ENCODE measurements around the gene GNMT. TPM values are rescaled to one million over a fixed set of nuclear protein-coding genes. Genes with fewer than 3 reads are reported as not detected.

The GNMT gene
- polyA plus RNA-seq, 1 donor from 2014 or later = 0.97 TPM

- no peaks in the 10 kb centered on the region for H3K9me2 ChIP-seq (ENCODE audit: insufficient read depth, low read length)
- H3K4me3 ChIP-seq (ENCODE audit: low read length) = no peak overlapping the region
- no peaks in the 10 kb centered on the region for H3K27me3 ChIP-seq (ENCODE audit: insufficient read depth, low read depth, low read length)
- no peak overlapping the region for H3K9ac ChIP-seq (ENCODE audit: low read length)
- no peak overlapping the region for H3K27ac ChIP-seq (ENCODE audit: low read length)
- H3K9me3 ChIP-seq (ENCODE audit: low read length) = no peaks in the 10 kb centered on the region
- no peaks in the 10 kb centered on the region for H3K36me3 ChIP-seq (ENCODE audit: insufficient read depth, low read length)
- H4K20me1 ChIP-seq (ENCODE audit: insufficient read depth) = no peaks in the 10 kb centered on the region
- no peak overlapping the region for H3K4me2 ChIP-seq (ENCODE audit: low read length)
- no peak for TF ChIP-seq REST (IDR thresholded peaks at IDR 0.05; ENCODE audit: borderline replicate concordance)
- no peak for TF ChIP-seq EP300 (conservative IDR thresholded peaks at IDR 0.05; ENCODE audit: poor library complexity, severe bottlenecking)
- TF ChIP-seq RAD21 (conservative IDR thresholded peaks at IDR 0.05) = no peak
- TF ChIP-seq CTCF (IDR thresholded peaks at IDR 0.05; ENCODE audit: poor library complexity, severe bottlenecking) = no peak
- TF ChIP-seq SMC3 (conservative IDR thresholded peaks at IDR 0.05; ENCODE audit: poor library complexity) = no peak
- TF ChIP-seq MXI1 (conservative IDR thresholded peaks at IDR 0.05; ENCODE audit: poor library complexity, severe bottlenecking) = no peak
- TF ChIP-seq TAF1 (IDR thresholded peaks at IDR 0.05; ENCODE audit: low read depth) = no peak
- no peak for TF ChIP-seq EZH2 (IDR thresholded peaks at IDR 0.05; ENCODE audit: borderline replicate concordance, insufficient read depth, low read length, poor library complexity, severe bottlenecking)
- TF ChIP-seq POLR2AphosphoS5 (IDR thresholded peaks at IDR 0.05) = no peak
- peaks cover 6% of the 10 kb centered on the region for H3K79me2 ChIP-seq (replicated peaks; ENCODE audit: insufficient read depth, low read length)
- H2AFZ ChIP-seq (ENCODE audit: low read depth, low read length) = no peak overlapping the region
- H3F3A ChIP-seq (ENCODE audit: insufficient read depth, low read length, poor library complexity, severe bottlenecking) = no peaks in the 10 kb centered on the region
Observed at GRCh38 chr6:42974919-42975505, 14.5 kb downstream of the GNMT start.

- Histone ChIP-seq H3K27ac (ENCODE audit: low read length) (peak overlapping the region; percentile 90), H3K9me3 (ENCODE audit: low read length) (no peaks in the 10 kb centered on the region), H3K9me2 (ENCODE audit: insufficient read depth, low read length) (no peaks in the 10 kb centered on the region), H4K20me1 (ENCODE audit: insufficient read depth) (no peaks in the 10 kb centered on the region), H3K9ac (ENCODE audit: low read length) (peak overlapping the region; percentile 83), H3K4me3 (ENCODE audit: low read length) (peak overlapping the region; percentile 95), H3K4me2 (ENCODE audit: low read length) (peak overlapping the region; percentile 88), H2AFZ (ENCODE audit: low read depth, low read length) (peak overlapping the region; percentile 30), H3F3A (ENCODE audit: insufficient read depth, low read length, poor library complexity, severe bottlenecking) (no peaks in the 10 kb centered on the region), H3K79me2 (replicated peaks; ENCODE audit: insufficient read depth, low read length) (peaks cover 6% of the 10 kb centered on the region), H3K36me3 (ENCODE audit: insufficient read depth, low read length) (no peaks in the 10 kb centered on the region), H3K27me3 (ENCODE audit: insufficient read depth, low read depth, low read length) (no peaks in the 10 kb centered on the region)
- no peak for TF ChIP-seq EP300 (conservative IDR thresholded peaks at IDR 0.05; ENCODE audit: poor library complexity, severe bottlenecking)
- no peak for TF ChIP-seq EZH2 (IDR thresholded peaks at IDR 0.05; ENCODE audit: borderline replicate concordance, insufficient read depth, low read length, poor library complexity, severe bottlenecking)
- TF ChIP-seq REST (IDR thresholded peaks at IDR 0.05; ENCODE audit: borderline replicate concordance) = no peak
- no peak for TF ChIP-seq CTCF (IDR thresholded peaks at IDR 0.05; ENCODE audit: poor library complexity, severe bottlenecking)
- no peak for TF ChIP-seq TAF1 (IDR thresholded peaks at IDR 0.05; ENCODE audit: low read depth)
- TF ChIP-seq MXI1 (conservative IDR thresholded peaks at IDR 0.05; ENCODE audit: poor library complexity, severe bottlenecking) = no peak
- no peak for TF ChIP-seq SMC3 (conservative IDR thresholded peaks at IDR 0.05; ENCODE audit: poor library complexity)
Observed at GRCh38 chr6:42978487-42978838, 17.9 kb downstream of the GNMT start.

Measured in neural cell (in vitro differentiated cells).